Astrocyte (in vitro differentiated cells and primary cell): Measurements from ENCODE around the gene VGLL3. TPM values are rescaled to one million over a fixed set of nuclear protein-coding genes. Genes with fewer than 3 reads are reported as not detected.

Experiments
- DNase-seq: peaks from one replicate; pipeline ENCODE4 v3.0.0-alpha.2; 2010; ENCODE audit warnings: low read depth
- FAIRE-seq: peaks from 2 replicates; lab custom pipeline; 2011; peaks lifted over from hg19 to GRCh38; lab: Jason Lieb, UNC
- H2AFZ ChIP-seq: 2 replicates; pipeline ENCODE4 v1.6.0; 2012; ENCODE audit warnings: low read depth, low read length, inconsistent platforms
- H3K27ac ChIP-seq: 2 replicates; pipeline ENCODE4 v1.5.1; 2011; ENCODE audit warnings: low read depth, low read length, inconsistent platforms
- H3K27me3 ChIP-seq: 2 replicates; pipeline ENCODE4 v1.6.0; 2011; ENCODE audit warnings: low read length, inconsistent platforms; ENCODE audit not compliant: insufficient read depth
- H3K36me3 ChIP-seq: 2 replicates; pipeline ENCODE4 v1.5.1; 2011; ENCODE audit warnings: low read length, inconsistent platforms; ENCODE audit not compliant: insufficient read depth
- H3K4me1 ChIP-seq: 2 replicates; pipeline ENCODE4 v1.5.1; 2011; ENCODE audit warnings: low read length, inconsistent platforms; ENCODE audit not compliant: insufficient read depth
- H3K4me2 ChIP-seq: 2 replicates; pipeline ENCODE4 v1.6.0; 2012; ENCODE audit warnings: low read length, inconsistent platforms
- H3K4me3 ChIP-seq: 2 replicates; pipeline ENCODE4 v1.5.1; 2011; ENCODE audit warnings: low read depth, mild to moderate bottlenecking, low read length, inconsistent platforms; ENCODE audit not compliant: insufficient read depth
- H3K79me2 ChIP-seq: 2 replicates; pipeline ENCODE4 v1.6.0; 2012; ENCODE audit warnings: mild to moderate bottlenecking, low read length, inconsistent platforms; ENCODE audit not compliant: insufficient read depth
- H3K9ac ChIP-seq: 2 replicates; pipeline ENCODE4 v1.6.0; 2012; ENCODE audit warnings: mild to moderate bottlenecking, low read length, inconsistent platforms
- H3K9me3 ChIP-seq: 2 replicates; pipeline ENCODE4 v1.5.1; 2012; ENCODE audit warnings: low read depth, mild to moderate bottlenecking, low read length, inconsistent platforms; ENCODE audit not compliant: insufficient read depth
- H4K20me1 ChIP-seq: 2 replicates; pipeline ENCODE4 v1.6.0; 2012; ENCODE audit warnings: low read length, inconsistent platforms; ENCODE audit not compliant: insufficient read depth
- H3K27ac Mint-ChIP-seq: one replicate; pipeline ENCODE4 v1.8.0; 2021; ENCODE audit warnings: mild to moderate bottlenecking, mixed read lengths; ENCODE audit not compliant: unreplicated experiment
- H3K27me3 Mint-ChIP-seq: one replicate; pipeline ENCODE4 v1.8.0; 2021; ENCODE audit warnings: low read depth, mixed read lengths; ENCODE audit not compliant: unreplicated experiment
- H3K36me3 Mint-ChIP-seq: one replicate; pipeline ENCODE4 v1.8.0; 2021; ENCODE audit warnings: low read depth, mixed read lengths; ENCODE audit not compliant: unreplicated experiment
- H3K4me1 Mint-ChIP-seq: one replicate; pipeline ENCODE4 v1.8.0; 2021; ENCODE audit warnings: low read depth, mixed read lengths; ENCODE audit not compliant: unreplicated experiment
- H3K4me3 Mint-ChIP-seq: one replicate; pipeline ENCODE4 v1.8.0; 2021; ENCODE audit warnings: mild to moderate bottlenecking, moderate library complexity, mixed read lengths; ENCODE audit not compliant: unreplicated experiment
- H3K9me3 Mint-ChIP-seq: one replicate; pipeline ENCODE4 v1.8.0; 2021; ENCODE audit warnings: mild to moderate bottlenecking, mixed read lengths; ENCODE audit not compliant: unreplicated experiment
- EZH2 ChIP-seq: IDR thresholded peaks from 2 replicates; pipeline ENCODE4 v1.6.1; 2012; ENCODE audit warnings: mild to moderate bottlenecking, low read length, inconsistent platforms; ENCODE audit not compliant: insufficient read depth
- total RNA-seq: library from RNA; stranded (reverse); gene quantifications from 2 replicates; pipeline ENCODE4 v1.2.1, GENCODE V29; 2021
- TF ChIP-seq, protein P1 (sequence below): IDR thresholded peaks from 2 replicates; pipeline ENCODE4 v1.5.1; 2011; ENCODE audit warnings: low read depth, mild to moderate bottlenecking, inconsistent platforms, low read length, moderate library complexity; ENCODE audit not compliant: insufficient read depth

Gene VGLL3
- total RNA-seq, 1 donor from 2014 or later, result 63.7 TPM

DNA sequence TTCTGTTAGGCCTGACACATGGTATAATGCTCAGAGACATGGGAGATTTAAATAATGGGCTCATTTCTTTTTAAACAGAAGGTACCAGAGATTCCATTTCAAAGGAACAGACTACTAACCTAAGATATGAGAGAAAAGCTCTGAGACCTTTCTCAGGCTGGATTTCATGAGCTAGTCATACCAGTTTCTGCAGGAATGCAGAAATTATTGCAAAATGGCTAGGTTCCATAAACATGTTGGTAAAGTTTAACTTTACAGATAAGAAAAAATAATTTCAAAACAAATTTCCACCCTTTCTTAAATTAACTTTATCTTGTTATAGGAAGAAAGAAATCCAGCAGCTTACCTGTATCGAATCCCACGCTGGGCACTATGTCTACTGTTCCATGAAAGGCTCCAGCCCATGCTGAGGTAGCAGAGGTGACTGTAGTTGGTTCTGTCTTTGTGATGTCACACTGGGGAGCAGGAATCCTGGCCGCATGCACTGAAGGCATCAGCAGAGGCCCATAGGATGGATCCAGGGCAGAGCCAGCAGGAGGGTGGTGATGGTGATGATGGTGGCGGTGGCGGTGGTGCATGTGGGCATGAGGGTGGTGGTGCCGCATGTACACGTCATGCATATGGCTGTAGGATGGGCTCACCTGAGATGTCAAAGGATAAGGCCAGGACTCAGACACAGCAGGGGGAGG, 22.6 kb downstream of the VGLL3 start:
- Histone ChIP-seq H3K4me3 (no peak overlapping the region), H3K4me2 (no peak overlapping the region), H3K27me3 (no peaks in the 10 kb centered on the region), H3K79me2 (peaks cover 92% of the 10 kb centered on the region), H3K36me3 (peaks cover 57% of the 10 kb centered on the region), H3K4me1 (peaks cover 3% of the 10 kb centered on the region), H3K9ac (no peak overlapping the region), H3K27ac (no peak overlapping the region), H2AFZ (no peak overlapping the region), H3K9me3 (no peaks in the 10 kb centered on the region), H4K20me1 (peaks cover 46% of the 10 kb centered on the region)
- DNase-seq (no peak), FAIRE-seq (no peak)
- TF ChIP-seq, protein P1, sequence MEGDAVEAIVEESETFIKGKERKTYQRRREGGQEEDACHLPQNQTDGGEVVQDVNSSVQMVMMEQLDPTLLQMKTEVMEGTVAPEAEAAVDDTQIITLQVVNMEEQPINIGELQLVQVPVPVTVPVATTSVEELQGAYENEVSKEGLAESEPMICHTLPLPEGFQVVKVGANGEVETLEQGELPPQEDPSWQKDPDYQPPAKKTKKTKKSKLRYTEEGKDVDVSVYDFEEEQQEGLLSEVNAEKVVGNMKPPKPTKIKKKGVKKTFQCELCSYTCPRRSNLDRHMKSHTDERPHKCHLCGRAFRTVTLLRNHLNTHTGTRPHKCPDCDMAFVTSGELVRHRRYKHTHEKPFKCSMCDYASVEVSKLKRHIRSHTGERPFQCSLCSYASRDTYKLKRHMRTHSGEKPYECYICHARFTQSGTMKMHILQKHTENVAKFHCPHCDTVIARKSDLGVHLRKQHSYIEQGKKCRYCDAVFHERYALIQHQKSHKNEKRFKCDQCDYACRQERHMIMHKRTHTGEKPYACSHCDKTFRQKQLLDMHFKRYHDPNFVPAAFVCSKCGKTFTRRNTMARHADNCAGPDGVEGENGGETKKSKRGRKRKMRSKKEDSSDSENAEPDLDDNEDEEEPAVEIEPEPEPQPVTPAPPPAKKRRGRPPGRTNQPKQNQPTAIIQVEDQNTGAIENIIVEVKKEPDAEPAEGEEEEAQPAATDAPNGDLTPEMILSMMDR, result no peak
- TF ChIP-seq EZH2, result no peak
- H3K4me1 Mint-ChIP-seq, result peaks cover 7% of the 10 kb centered on the region
- no peaks in the 10 kb centered on the region for H3K9me3 Mint-ChIP-seq
- H3K4me3 Mint-ChIP-seq, result no peak overlapping the region
- H3K27ac Mint-ChIP-seq, result no peak overlapping the region
- peaks cover 17% of the 10 kb centered on the region for H3K36me3 Mint-ChIP-seq
- no peaks in the 10 kb centered on the region for H3K27me3 Mint-ChIP-seq

DNA sequence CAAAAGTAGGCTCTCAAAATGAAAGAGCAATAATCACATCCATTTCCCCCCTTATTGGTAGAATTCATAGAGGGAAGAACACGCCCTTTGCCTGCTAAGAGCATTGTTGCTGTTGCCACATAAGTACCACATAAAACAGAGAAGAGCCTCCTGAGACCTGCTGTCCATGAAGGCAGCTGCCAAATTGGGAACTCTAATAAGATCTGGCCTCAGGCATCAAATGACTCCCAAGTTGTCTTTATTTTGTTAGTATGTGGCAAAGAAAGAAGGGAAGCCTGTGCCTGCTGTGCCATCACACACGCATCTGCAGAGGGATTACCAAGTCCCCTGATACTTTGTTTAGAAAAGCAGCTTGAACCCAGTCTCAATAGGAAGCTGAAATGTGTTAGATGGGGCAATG, 23.9 kb downstream of the VGLL3 start:
- Mint-ChIP-seq H3K9me3 (no peaks in the 10 kb centered on the region), H3K27me3 (no peaks in the 10 kb centered on the region), H3K4me1 (peaks cover 11% of the 10 kb centered on the region), H3K27ac (no peak overlapping the region), H3K4me3 (no peak overlapping the region), H3K36me3 (peaks cover 20% of the 10 kb centered on the region)
- FAIRE-seq, result no peak
- Histone ChIP-seq H4K20me1 (peaks cover 46% of the 10 kb centered on the region), H3K79me2 (peaks cover 88% of the 10 kb centered on the region), H3K9me3 (no peaks in the 10 kb centered on the region), H3K27ac (no peak overlapping the region), H2AFZ (no peak overlapping the region), H3K27me3 (no peaks in the 10 kb centered on the region), H3K4me3 (no peak overlapping the region), H3K9ac (no peak overlapping the region), H3K36me3 (peaks cover 53% of the 10 kb centered on the region), H3K4me2 (no peak overlapping the region), H3K4me1 (peaks cover 2% of the 10 kb centered on the region)
- no peak for TF ChIP-seq EZH2
- TF ChIP-seq, protein P1, result no peak
- no peak for DNase-seq

DNA sequence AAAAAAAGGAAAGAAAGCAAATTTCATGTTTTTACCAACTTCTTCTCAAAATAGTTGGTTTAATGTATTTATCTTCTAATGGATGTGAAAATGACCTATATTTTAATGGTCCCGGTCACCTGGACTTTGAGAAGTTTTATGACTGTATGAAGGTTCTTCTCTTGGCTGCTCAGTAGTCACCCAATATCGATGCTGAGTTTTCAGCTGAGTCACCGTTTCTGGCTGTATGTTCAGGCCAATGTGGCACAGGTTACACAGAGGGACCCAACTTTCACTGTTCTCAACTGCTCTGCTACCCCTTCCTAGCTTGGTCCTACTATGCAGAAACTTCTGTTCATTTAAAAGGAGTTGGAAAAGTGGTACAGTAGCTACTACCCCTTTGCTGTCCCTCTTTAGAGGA, 25.8 kb downstream of the VGLL3 start:
- peaks cover 51% of the 10 kb centered on the region for H3K36me3 ChIP-seq
- H3K9ac ChIP-seq, result no peak overlapping the region
- no peak overlapping the region for H3K27ac ChIP-seq
- H3K4me2 ChIP-seq, result no peak overlapping the region
- H2AFZ ChIP-seq, result no peak overlapping the region
- no peaks in the 10 kb centered on the region for H3K9me3 ChIP-seq
- H3K4me1 Mint-ChIP-seq, result peaks cover 18% of the 10 kb centered on the region
- H3K4me1 ChIP-seq, result peaks cover 16% of the 10 kb centered on the region
- no peak for FAIRE-seq
- H3K4me3 Mint-ChIP-seq, result no peak overlapping the region
- H3K27ac Mint-ChIP-seq, result no peak overlapping the region
- no peaks in the 10 kb centered on the region for H3K27me3 Mint-ChIP-seq
- H3K27me3 ChIP-seq, result no peaks in the 10 kb centered on the region
- no peaks in the 10 kb centered on the region for H3K9me3 Mint-ChIP-seq
- peaks cover 81% of the 10 kb centered on the region for H3K79me2 ChIP-seq
- no peak for DNase-seq
- TF ChIP-seq EZH2, result no peak
- TF ChIP-seq, protein P1, result no peak
- H3K4me3 ChIP-seq, result no peak overlapping the region
- peaks cover 38% of the 10 kb centered on the region for H4K20me1 ChIP-seq
- peaks cover 16% of the 10 kb centered on the region for H3K36me3 Mint-ChIP-seq
